K562 treated with DMSO at 1 percent for 48 hours (cell line): ENCODE data around the gene MED26. TPM values are rescaled to one million over a fixed set of nuclear protein-coding genes. Genes with fewer than 3 reads are reported as not detected.

ENCODE experiments used
- total RNA-seq: library from RNA; unstranded; fragments of 300-600 nt; gene quantifications from 2 replicates; pipeline ENCODE4 v1.2.3, GENCODE V29; 2022; ENCODE audit warnings: low replicate concordance; ENCODE audit errors: extremely low read depth

The MED26 gene, protein sequence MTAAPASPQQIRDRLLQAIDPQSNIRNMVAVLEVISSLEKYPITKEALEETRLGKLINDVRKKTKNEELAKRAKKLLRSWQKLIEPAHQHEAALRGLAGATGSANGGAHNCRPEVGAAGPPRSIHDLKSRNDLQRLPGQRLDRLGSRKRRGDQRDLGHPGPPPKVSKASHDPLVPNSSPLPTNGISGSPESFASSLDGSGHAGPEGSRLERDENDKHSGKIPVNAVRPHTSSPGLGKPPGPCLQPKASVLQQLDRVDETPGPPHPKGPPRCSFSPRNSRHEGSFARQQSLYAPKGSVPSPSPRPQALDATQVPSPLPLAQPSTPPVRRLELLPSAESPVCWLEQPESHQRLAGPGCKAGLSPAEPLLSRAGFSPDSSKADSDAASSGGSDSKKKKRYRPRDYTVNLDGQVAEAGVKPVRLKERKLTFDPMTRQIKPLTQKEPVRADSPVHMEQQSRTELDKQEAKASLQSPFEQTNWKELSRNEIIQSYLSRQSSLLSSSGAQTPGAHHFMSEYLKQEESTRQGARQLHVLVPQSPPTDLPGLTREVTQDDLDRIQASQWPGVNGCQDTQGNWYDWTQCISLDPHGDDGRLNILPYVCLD
- not detected in 2 replicates for total RNA-seq

DNA sequence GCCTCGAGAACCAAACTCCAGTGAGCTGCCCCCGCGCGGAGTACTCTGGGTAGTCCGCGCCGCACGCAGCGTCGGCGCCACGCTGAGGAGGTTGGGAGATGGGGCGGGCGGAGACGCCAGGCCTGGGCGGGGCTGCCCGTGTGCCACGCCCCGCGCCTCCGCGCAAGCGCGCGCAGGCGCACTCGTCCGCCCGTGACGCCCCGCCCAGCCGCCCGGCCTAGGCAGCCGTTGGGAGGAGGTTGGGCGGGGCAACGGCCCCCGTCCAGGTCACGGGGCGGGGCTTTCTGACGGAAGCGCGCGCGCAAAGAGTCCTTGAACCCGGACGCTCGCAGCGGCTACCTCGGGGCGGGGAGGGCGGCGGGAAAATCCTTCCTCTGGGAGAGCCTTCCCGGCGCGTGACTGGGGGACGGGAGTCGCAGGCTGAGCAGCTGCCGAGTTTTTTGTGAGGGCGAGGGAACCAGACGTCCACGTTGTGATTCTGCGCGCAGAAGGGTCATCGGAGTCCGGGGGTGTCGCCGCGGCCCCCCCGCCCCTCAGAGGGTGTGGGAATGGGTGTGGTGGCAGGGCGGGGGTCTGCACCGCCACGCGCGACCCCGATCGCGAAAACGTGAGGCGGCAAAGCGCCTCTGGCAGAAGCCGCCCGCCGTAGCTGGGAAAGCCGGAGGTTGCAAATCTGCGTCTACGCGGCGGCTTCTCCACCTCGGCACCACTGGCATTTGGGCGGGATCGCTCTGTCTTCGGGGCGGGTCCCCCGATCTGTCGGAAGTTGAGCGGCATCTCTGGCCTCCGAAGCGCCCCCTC lies at the start of gene MED26:
TSS of gene MED26 (minus strand) at position 22 of the 801 bp plus-strand sequence. CDS start 261 bp downstream, outside the sequence.

DNA sequence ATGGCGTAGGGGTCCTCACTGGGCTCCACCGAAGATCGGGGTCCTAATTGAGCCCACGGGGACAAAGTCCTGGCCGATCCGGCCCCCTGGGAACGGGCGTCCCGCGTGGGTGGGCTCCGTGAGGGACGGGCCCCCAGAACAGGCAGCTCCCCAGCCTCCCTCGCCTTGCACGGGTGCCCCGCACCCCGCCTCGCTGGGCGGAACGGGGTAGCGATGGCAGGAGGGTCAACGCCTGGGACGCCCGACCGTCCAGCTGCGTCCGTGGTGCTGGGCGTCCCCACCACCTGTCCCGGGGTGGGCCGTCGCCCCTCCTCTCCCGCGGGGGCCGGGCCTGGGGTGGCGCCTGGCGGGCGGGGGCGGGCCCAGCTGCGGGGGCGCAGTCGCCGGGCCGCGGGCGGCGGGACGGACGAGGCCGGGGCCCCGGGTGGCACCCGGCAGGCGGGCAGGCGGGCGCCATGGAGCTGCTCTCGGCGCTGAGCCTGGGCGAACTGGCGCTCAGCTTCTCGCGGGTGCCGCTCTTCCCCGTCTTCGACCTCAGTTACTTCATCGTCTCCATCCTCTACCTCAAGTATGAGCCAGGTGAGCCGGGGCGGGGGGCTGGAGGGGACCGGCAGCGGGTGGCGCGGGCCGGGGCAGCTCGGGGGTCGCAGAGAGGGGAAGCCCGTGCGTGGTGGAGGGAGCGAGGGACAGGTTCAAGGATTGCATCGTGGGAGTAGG lies 32.9 kb upstream of the MED26 start, which contains the start of gene TMEM38A:
TSS of gene TMEM38A (plus strand) at position 377 of the 717 bp plus-strand sequence. CDS start at position 456, 79 bp downstream.

DNA sequence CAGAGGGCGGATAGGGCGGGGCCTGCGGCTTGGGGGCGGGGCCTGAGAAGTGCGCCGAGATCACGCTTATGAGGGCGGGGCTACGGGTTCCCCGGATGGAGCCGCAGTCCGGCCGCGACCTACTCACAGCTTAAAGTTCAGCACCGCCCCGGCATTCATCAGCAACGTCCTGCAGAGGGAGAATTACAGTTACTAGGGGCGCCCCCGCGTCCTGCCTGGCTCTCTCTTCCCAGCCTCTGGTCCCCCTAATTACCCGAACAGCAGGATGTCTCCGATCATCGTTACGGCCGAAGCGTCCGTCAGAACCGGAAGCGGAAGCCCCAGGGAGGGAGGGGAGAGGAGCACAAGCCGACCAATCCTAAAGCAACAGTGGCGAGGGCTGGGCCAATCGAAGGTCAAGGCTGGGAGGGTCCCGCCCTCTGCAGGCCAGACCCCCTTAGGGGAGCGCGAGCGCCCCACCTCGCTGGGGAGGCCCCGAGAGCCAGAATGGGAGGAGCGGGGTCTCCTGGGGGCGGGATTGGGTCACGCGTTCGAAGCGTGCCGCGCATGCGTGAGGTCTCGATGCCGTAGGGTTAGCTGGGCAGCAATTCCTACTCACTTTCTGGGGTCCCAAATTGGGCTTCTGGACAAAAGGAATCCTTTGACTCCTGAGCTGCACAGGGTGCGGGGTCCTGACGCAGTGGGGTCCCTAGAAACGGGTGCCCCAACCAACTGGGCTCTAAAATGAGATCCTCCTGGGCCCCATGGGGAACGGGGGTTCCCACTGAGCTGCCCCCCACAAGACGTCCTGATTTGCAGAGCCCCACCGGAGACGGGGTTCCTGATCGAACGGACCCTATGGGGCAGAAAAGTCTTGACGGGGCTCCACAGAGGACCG lies 32.1 kb upstream of the MED26 start, which contains the start of gene SMIM7:
TSS of gene SMIM7 (minus strand) at position 313 of the 877 bp plus-strand sequence. CDS start at position 279, 34 bp downstream.

DNA sequence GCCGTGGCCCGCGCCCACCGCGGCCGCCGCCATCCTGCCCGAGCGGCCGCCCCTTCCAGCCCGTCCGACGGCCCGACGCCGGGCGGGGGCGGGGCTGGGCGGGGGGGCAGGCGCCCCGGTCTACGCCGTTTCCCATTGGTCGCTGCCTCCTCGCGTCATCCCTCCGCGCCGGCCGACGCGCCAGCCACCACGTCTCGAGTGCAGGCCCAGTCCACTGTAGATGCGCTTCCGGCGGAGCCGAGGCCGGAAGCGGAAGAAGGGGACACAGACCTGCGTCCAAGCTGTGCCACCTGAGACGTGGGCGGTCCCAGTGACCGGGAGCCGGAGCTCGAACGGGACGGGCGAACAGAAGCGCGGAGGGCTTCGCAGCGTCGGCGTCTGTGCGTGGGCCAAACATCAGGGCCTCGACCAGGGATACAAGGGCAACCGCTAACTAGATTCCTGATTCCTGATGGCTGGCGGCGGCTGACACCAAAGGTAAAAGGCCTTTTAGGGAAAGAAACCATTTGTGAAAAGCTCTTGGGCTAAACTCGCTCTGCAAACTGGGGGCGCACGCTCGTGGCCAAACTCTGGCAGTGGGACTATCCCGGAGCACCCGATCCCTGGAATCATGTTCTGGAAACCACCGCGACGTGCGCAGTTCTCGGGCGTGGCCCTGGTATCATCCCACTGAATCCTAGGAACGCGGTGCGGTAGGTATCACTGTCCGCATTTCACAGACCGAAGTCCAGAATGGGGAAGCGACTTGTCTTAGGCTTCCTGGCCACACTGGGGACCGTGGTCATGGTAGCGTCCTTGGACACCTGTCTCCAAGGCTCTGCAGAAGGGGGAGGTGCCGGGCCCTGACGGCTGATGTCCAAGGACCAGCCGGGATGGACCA lies 55.4 kb downstream of the MED26 start, which contains the start of gene SLC35E1:
TSS of gene SLC35E1 (minus strand) at position 84 of the 880 bp plus-strand sequence. CDS start at position 33, 51 bp downstream.

DNA sequence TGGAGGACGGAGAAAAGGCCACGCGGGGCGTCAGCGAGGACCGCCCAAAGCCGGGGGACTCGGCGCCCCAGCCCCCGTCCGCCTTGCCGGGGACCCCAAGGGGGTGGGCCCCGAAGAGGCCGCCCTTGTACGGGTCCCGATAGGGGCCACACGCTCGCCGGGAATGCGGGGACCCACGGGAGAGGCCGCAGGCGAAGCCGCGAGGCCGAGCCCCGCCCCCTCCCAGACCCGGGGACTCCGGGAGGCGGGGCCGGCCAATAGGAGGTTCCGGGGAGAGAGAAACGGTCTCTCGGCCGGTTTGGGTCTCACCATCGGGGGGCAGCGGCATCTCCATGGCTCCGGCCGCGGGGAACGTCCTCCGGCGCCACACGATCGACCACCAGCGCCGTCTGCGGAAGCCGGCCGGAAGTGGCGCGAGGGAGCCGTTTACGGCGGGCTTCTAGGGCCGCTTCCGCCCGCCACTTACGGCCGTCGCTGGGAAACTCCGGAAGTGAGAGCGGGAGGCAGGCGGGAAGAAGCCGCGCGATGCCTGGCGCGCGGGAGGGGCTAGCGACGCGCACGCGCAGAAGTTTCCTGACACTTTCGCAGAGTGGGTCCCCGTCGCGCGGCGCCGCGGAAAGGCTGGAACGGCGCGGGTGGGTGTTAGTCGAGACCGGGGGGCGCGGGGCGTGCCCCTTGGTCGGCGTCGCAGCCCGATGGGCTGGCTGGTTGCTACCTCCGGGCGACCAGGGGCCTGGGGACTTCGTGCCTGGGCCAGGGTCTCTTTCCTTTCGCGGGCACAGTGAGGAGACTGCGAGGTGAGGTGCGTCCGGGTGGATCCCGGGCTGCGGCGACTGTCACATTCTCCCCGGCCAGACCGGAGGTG lies 85.7 kb downstream of the MED26 start, which contains the start of gene CHERP:
TSS of gene CHERP (minus strand) at position 393 of the 865 bp plus-strand sequence. CDS start at position 334, 59 bp downstream.

Other genes with a start within 250 kb of the MED26 start
- not detected in 2 replicates for gene EPS15L1, start 156.2 kb downstream of the MED26 start, total RNA-seq
- not detected in 2 replicates for gene CALR3, start 132.0 kb downstream of the MED26 start, total RNA-seq
- gene C19orf44, start 131.8 kb downstream of the MED26 start, total RNA-seq = not detected in 2 replicates
- 213 TPM in 1 of 2 replicates, not detected in the other for gene CHERP, start 85.8 kb downstream of the MED26 start, total RNA-seq
- gene SLC35E1, start 55.8 kb downstream of the MED26 start, total RNA-seq = not detected in 2 replicates
- gene SMIM7, start 31.9 kb upstream of the MED26 start, total RNA-seq = not detected in 2 replicates
- not detected in 2 replicates for gene TMEM38A, start 32.9 kb upstream of the MED26 start, total RNA-seq
- not detected in 2 replicates for gene NWD1, start 91.6 kb upstream of the MED26 start, total RNA-seq
- not detected in 2 replicates for gene SIN3B, start 201.2 kb upstream of the MED26 start, total RNA-seq